Bronchial epithelial cell (primary cell): Measurements from ENCODE around the gene DYNLRB1. TPM values are rescaled to one million over a fixed set of nuclear protein-coding genes. Genes with fewer than 3 reads are reported as not detected.

Experiments used
- DNase-seq: peaks from one replicate; pipeline ENCODE4 v3.0.0-alpha.2; 2010; ENCODE audit warnings: low read depth
- FAIRE-seq: peaks from 2 replicates; lab custom pipeline; 2011; peaks lifted over from hg19 to GRCh38; lab: Jason Lieb, UNC
- H3K27me3 ChIP-seq: 2 replicates; pipeline ENCODE4 v1.5.1; 2011; ENCODE audit warnings: low read length; ENCODE audit not compliant: control insufficient read depth, insufficient read depth
- H3K36me3 ChIP-seq: 2 replicates; pipeline ENCODE4 v1.5.1; 2011; ENCODE audit warnings: low read length; ENCODE audit not compliant: control insufficient read depth, insufficient read depth
- H3K4me3 ChIP-seq: 2 replicates; pipeline ENCODE4 v1.5.1; 2011; ENCODE audit warnings: mild to moderate bottlenecking, low read depth, low read length, control low read depth
- CTCF ChIP-seq: IDR thresholded peaks from 2 replicates; pipeline ENCODE4 v1.5.1; 2011; ENCODE audit warnings: mild to moderate bottlenecking, moderate library complexity, low read length, control low read depth, inconsistent platforms; ENCODE audit not compliant: insufficient read depth, severe bottlenecking
- total RNA-seq: library from RNA; depleted of rRNA; stranded (reverse); fragments of >200 nt; gene quantifications from 2 replicates; pipeline ENCODE4 v1.2.1, GENCODE V29; 2014

DYNLRB1 gene
- total RNA-seq, 1 donor from 2014 or later, result 12.6 TPM

DNA sequence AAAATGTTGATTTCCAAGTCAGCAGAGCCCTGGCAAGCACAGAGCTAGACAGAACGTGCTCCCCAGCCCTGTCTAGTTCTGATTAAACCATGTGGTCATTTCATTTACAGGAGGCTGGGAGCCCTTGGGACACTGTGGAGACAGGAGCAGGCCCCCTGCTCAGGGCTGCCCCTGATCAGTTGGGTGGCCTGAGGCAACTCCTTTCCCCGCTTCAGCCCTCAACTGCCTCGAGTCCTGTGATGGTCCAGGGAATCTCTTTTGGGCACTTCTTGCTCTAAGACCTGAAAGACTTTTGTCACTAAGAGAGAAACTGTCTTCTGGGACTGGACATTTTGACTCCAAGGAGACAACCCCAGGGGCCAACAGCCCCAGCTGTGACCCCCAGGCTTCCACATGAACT, 13.5 kb downstream of the DYNLRB1 start:
- FAIRE-seq (no peak), DNase-seq (no peak)

GRCh38 chr20:34530342-34530741, 14.1 kb downstream of the DYNLRB1 start:
- no peaks in the 10 kb centered on the region for H3K27me3 ChIP-seq
- TF ChIP-seq CTCF, result no peak
- FAIRE-seq (no peak), DNase-seq (no peak)
- peaks cover 32% of the 10 kb centered on the region for H3K36me3 ChIP-seq
- H3K4me3 ChIP-seq, result no peak overlapping the region

More for the DNA sequence above, 13.5 kb downstream of the DYNLRB1 start:
- Histone ChIP-seq H3K4me3 (no peak overlapping the region), H3K27me3 (no peaks in the 10 kb centered on the region), H3K36me3 (peaks cover 30% of the 10 kb centered on the region)
- no peak for TF ChIP-seq CTCF

DNA sequence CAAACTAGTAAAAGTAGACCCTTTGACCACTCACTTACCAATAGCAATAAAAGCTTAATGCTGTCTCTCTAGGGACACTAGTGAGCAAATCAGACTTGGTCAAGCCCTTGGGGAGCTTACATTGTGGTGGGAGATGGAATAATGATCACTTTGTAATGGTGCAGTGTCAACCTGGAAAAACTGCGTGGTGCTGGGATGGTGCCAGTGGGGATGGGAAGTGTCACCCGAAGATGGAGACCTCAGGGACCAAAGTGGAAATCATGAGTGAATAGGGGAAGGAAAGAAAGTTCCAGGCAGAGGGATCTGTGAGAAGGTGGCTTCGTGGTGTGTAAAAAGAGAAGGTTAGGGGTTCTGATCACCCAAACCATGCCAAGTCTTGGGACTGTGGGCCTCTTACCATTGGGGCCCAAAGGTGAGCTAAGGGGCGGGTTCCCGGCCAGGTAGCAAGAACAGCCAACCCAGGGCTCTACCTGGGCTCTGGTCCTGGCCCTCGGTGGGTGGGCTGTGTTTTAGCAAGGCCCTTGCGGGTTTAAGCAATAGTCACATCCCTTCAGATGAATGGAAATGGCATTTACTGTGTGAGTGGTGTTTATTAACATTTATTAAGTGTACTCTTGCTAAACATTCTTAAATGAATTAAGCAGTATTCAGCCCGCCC, 15.5 kb downstream of the DYNLRB1 start:
- FAIRE-seq, result no peak
- Histone ChIP-seq H3K36me3 (peaks cover 41% of the 10 kb centered on the region), H3K27me3 (no peaks in the 10 kb centered on the region), H3K4me3 (no peak overlapping the region)
- no peak for TF ChIP-seq CTCF
- DNase-seq, result no peak

DNA sequence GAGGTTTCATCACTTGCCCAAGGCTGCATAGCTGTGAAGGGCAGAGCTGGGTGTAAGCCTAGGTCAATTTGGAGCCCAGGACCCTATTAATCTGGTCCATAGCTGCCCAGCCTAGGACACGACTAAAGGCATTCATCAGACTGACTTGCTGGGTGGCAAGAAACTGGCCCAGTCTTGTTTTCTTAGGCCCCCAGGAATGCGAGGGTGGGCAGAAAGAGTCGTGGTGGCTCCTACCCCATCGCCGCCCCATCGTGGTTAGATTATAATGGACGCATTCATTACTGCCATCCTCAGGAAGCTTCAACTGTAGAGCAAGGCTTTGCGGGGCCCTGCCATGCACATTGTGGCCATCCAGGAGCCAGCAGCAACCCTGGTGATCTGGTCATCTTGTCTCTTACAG, 16.1 kb downstream of the DYNLRB1 start:
- Histone ChIP-seq H3K4me3 (no peak overlapping the region), H3K27me3 (no peaks in the 10 kb centered on the region), H3K36me3 (peaks cover 37% of the 10 kb centered on the region)
- DNase-seq, result no peak
- TF ChIP-seq CTCF, result no peak
- FAIRE-seq, result no peak

- TF ChIP-seq CTCF, result no peak
- H3K4me3 ChIP-seq, result no peak overlapping the region
- FAIRE-seq (no peak), DNase-seq (no peak)
- H3K36me3 ChIP-seq, result peaks cover 33% of the 10 kb centered on the region
- H3K27me3 ChIP-seq, result no peaks in the 10 kb centered on the region
Measured at GRCh38 chr20:34532756-34533155, 16.5 kb downstream of the DYNLRB1 start.
